OCI-LY7 (cell line): ENCODE data around the gene ARAP1. TPM values are rescaled to one million over a fixed set of nuclear protein-coding genes. Genes with fewer than 3 reads are reported as not detected.
A peak's percentile ranks its signal among the peaks of the same experiment; 100 is the strongest.

Experiments
- BruUV-seq: library from RNA; stranded (reverse); fragments of 400-500 nt; replicated peaks from 2 replicates; lab custom pipeline; 2021; lab: Mats Ljungman, UMichigan
- CTCF ChIA-PET: fragments of 300-600 bp; sonication (Branson Sonifier 250); formaldehyde crosslinking; loops from one replicate; lab custom pipeline; 2022; ENCODE audit warnings: antibody characterized with exemption; ENCODE audit not compliant: unreplicated experiment; lab: Charles Lee
- POLR2A ChIA-PET: fragments of 300-600 bp; sonication (Branson Sonifier 250); formaldehyde crosslinking; loops from one replicate; lab custom pipeline; 2022; ENCODE audit warnings: antibody characterized with exemption; lab: Charles Lee
- DNase-seq: peaks from one replicate; pipeline ENCODE4 v3.0.0-alpha.2; 2015; ENCODE audit warnings: low spot score
- H2AFZ ChIP-seq: fragments of 200-600 bp; sonication (generic), shearing (Covaris generic); 2 replicates; pipeline ENCODE4 v1.6.1; 2014; ENCODE audit warnings: mild to moderate bottlenecking, antibody characterized with exemption, low read length, moderate library complexity
- H3K27ac ChIP-seq: fragments of 200-600 bp; sonication (generic); 2 replicates; pipeline ENCODE4 v1.5.1; 2014; ENCODE audit warnings: mixed run types, low read depth, mild to moderate bottlenecking, moderate library complexity, low read length, inconsistent platforms; ENCODE audit not compliant: poor library complexity, severe bottlenecking
- H3K36me3 ChIP-seq: fragments of 200-600 bp; sonication (generic); 2 replicates; pipeline ENCODE4 v1.6.1; 2014; ENCODE audit warnings: mild to moderate bottlenecking, antibody characterized with exemption, low read length, moderate library complexity, mixed read lengths; ENCODE audit not compliant: insufficient read depth
- H3K4me1 ChIP-seq: fragments of 200-600 bp; sonication (generic); 2 replicates; pipeline ENCODE4 v1.5.1; 2014; ENCODE audit warnings: mild to moderate bottlenecking, low read length; ENCODE audit not compliant: insufficient read depth, poor library complexity, severe bottlenecking
- H3K4me2 ChIP-seq: fragments of 200-600 bp; sonication (generic); 2 replicates; pipeline ENCODE4 v1.6.1; 2014; ENCODE audit warnings: mild to moderate bottlenecking, low read length
- H3K4me3 ChIP-seq: fragments of 200-600 bp; sonication (generic); 2 replicates; pipeline ENCODE4 v1.5.1; 2014; ENCODE audit warnings: mild to moderate bottlenecking, low read depth, low read length; ENCODE audit not compliant: poor library complexity, severe bottlenecking
- H3K79me2 ChIP-seq: fragments of 200-600 bp; sonication (generic); 2 replicates; pipeline ENCODE4 v1.6.1; 2016; ENCODE audit warnings: low read depth, mild to moderate bottlenecking, low read length, moderate library complexity, mixed read lengths; ENCODE audit not compliant: insufficient read depth
- H3K9me2 ChIP-seq: fragments of 200-600 bp; sonication (generic); 2 replicates; pipeline ENCODE4 v1.6.1; 2016; ENCODE audit warnings: mild to moderate bottlenecking, low read length, mixed read lengths; ENCODE audit not compliant: insufficient read depth
- H3K9me3 ChIP-seq: fragments of 200-600 bp; sonication (generic); 2 replicates; pipeline ENCODE4 v1.6.1; 2014; ENCODE audit warnings: mild to moderate bottlenecking, mixed run types, low read length, mixed read lengths
- H4K20me1 ChIP-seq: fragments of 200-600 bp; sonication (generic); 2 replicates; pipeline ENCODE4 v1.6.1; 2014; ENCODE audit warnings: mild to moderate bottlenecking, antibody characterized with exemption, low read length, moderate library complexity, mixed read lengths; ENCODE audit not compliant: insufficient read depth
- EZH2phosphoT487 ChIP-seq: fragments of 200-600 bp; sonication (generic); IDR thresholded peaks from 2 replicates; pipeline ENCODE4 v1.6.1; 2018; ENCODE audit warnings: low read depth, borderline replicate concordance, mild to moderate bottlenecking, mixed run types, antibody characterized with exemption, low read length, moderate library complexity, mixed read lengths
- intact Hi-C: fragments of 100-400 bp; cut with micrococcal nuclease; formaldehyde crosslinking; loops from one replicate; pipeline ENCODE4 v1.10.0; 2022; ENCODE audit not compliant: unreplicated experiment
- total RNA-seq, 2 experiments: library from RNA; depleted of rRNA in 1 of 2; stranded (reverse); fragments of >200 nt in 1 of 2; shearing (Covaris generic) in 1 of 2; gene quantifications; 2 replicates each; pipeline ENCODE4 v1.2.3, GENCODE V29; 2014 to 2022
- TF ChIP-seq, protein P1 (sequence below): fragments of 200-600 bp; sonication (generic); conservative IDR thresholded peaks from 2 replicates; pipeline ENCODE4 v1.5.1; 2014; ENCODE audit warnings: mild to moderate bottlenecking, antibody characterized with exemption, low read length, moderate library complexity, mixed read lengths

ARAP1 gene
- total RNA-seq, 2 experiments from 2014 or later: 65.6 to 106 TPM

DNA sequence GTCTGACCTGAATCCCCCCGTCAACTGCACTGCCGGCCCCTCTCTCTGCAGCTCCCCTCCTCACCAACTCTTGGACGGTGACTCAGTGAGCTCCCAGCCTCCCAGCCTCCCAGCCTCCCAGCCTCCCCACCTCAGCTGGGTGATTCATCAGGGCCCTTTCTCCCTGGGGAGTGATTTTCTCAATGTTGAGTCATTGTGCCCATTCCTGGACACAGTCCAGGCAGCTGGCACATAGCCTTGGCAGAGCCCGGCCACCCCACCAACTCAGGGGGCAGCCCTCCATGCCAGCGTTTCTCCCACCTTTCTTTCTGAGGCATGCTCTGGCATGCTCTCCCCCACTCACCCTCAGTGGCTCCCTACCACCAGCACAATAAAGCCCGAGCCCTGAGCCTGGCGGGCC, 108.7 kb downstream of the ARAP1 start:
- CTCF ChIA-PET: interaction anchor here (1.3 kb wide), 1 partner anchor 56 kb away, joined by 3 read pairs; no protein-coding TSS in a partner anchor
- intact Hi-C loops: loop anchor here (1.0 to 10.0 kb wide), 2 partner anchors 58 to 169 kb away; no protein-coding TSS in a partner anchor
- TF ChIP-seq, protein P1, sequence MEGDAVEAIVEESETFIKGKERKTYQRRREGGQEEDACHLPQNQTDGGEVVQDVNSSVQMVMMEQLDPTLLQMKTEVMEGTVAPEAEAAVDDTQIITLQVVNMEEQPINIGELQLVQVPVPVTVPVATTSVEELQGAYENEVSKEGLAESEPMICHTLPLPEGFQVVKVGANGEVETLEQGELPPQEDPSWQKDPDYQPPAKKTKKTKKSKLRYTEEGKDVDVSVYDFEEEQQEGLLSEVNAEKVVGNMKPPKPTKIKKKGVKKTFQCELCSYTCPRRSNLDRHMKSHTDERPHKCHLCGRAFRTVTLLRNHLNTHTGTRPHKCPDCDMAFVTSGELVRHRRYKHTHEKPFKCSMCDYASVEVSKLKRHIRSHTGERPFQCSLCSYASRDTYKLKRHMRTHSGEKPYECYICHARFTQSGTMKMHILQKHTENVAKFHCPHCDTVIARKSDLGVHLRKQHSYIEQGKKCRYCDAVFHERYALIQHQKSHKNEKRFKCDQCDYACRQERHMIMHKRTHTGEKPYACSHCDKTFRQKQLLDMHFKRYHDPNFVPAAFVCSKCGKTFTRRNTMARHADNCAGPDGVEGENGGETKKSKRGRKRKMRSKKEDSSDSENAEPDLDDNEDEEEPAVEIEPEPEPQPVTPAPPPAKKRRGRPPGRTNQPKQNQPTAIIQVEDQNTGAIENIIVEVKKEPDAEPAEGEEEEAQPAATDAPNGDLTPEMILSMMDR: no peak
- no peak for TF ChIP-seq EZH2phosphoT487

DNA sequence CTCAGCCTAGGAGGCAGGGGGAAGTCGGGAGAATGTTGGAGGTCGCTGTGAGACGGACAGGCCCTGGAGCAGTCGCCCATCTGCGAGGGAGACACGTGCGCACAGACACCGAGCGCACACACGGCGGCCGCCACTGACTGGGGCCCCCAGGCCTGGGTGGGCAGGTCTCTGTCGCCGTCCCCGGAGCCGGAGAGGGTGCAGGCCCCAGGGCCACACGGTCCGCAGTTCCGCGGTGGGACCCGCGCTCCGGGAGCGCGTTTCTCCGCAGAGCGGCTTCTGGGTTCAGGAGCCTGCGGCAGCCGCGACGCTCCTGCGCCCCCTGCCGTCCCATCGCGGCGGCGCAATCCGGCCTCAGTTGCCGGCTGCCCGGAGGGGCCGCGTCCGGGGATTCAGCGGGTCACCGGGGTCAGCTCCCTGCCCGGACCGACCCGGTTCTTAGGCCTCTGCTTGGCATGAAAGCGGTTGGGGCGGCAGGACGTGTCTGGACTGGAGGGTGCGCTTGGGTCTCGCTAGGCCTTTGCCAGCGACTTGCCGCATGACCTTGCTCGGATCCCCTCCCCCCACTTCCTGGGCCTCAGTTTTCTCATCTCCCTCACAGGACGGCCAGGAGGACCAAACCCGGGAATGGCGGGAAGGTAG, 109.2 kb downstream of the ARAP1 start:
- H3K79me2 ChIP-seq: no peaks in the 10 kb centered on the region
- no peaks in the 10 kb centered on the region for H3K36me3 ChIP-seq
- BruUV-seq: no TSS peak
- H3K9me2 ChIP-seq: no peaks in the 10 kb centered on the region
- H3K27ac ChIP-seq: no peak overlapping the region
- H3K4me3 ChIP-seq: peak overlapping the region; percentile 31
- ChIA-PET CTCF (interaction anchor here (1.3 kb wide), 1 partner anchor 56 kb away, joined by 3 read pairs; no protein-coding TSS in a partner anchor), POLR2A (no interaction called here)
- H4K20me1 ChIP-seq: no peaks in the 10 kb centered on the region; the same call in 1 of the 2 replicates
- no peaks in the 10 kb centered on the region for H3K9me3 ChIP-seq
- intact Hi-C loops: loop anchor here (1.0 to 10.0 kb wide), 2 partner anchors 58 to 168 kb away; no protein-coding TSS in a partner anchor
- peak; percentile 59 for DNase-seq
- no peak for TF ChIP-seq EZH2phosphoT487
- TF ChIP-seq, protein P1: peak; percentile 84
- peak overlapping the region; percentile 59 for H3K4me2 ChIP-seq
- H3K4me1 ChIP-seq: no peaks in the 10 kb centered on the region
- H2AFZ ChIP-seq: no peak overlapping the region; the same call in 1 of the 2 replicates

More for the DNA sequence above, 108.7 kb downstream of the ARAP1 start:
- Histone ChIP-seq H3K4me1 (no peaks in the 10 kb centered on the region), H3K27ac (no peak overlapping the region), H3K4me2 (peak overlapping the region; percentile 59; the same call in 1 of the 2 replicates), H3K4me3 (no peak overlapping the region), H2AFZ (no peak overlapping the region), H3K36me3 (no peaks in the 10 kb centered on the region), H3K79me2 (no peaks in the 10 kb centered on the region), H3K9me3 (no peaks in the 10 kb centered on the region), H4K20me1 (no peaks in the 10 kb centered on the region; the same call in 1 of the 2 replicates), H3K9me2 (no peaks in the 10 kb centered on the region)
- POLR2A ChIA-PET: no interaction called here
- BruUV-seq: no TSS peak
- DNase-seq: no peak
